ENCODE measurements around the gene UBE2L3.
"Not testable (repeated sequence)": the region's sequence is repeated elsewhere in the genome, so short reads cannot be mapped to it uniquely, and the experiment has no call there.

The UBE2L3 gene

GRCh38 chr22:21571679-21572078 lies 4.2 kb downstream of the UBE2L3 start:
- no peak for DNase-seq (ENCODE audit: low read depth)

GRCh38 chr22:21573293-21573734 lies 5.8 kb downstream of the UBE2L3 start:
- DNase-seq (ENCODE audit: low read depth) = no peak

- no peak for DNase-seq (ENCODE audit: low read depth)
Measured at GRCh38 chr22:21573750-21574494, 6.4 kb downstream of the UBE2L3 start.

GRCh38 chr22:21579474-21579851 lies 11.9 kb downstream of the UBE2L3 start:
- no peak for DNase-seq (ENCODE audit: low read depth)

- DNase-seq (ENCODE audit: low read depth) = not testable (repeated sequence)
Measured at GRCh38 chr22:21580623-21581007, 13.1 kb downstream of the UBE2L3 start.

- not testable (repeated sequence) for DNase-seq (ENCODE audit: low read depth)
Measured at GRCh38 chr22:21581009-21581713, 13.6 kb downstream of the UBE2L3 start.

- no peak for DNase-seq (ENCODE audit: low read depth)
Measured at GRCh38 chr22:21582801-21583740, 15.6 kb downstream of the UBE2L3 start.

GRCh38 chr22:21585389-21585788 lies 17.9 kb downstream of the UBE2L3 start:
- DNase-seq (ENCODE audit: low read depth) = no peak

- DNase-seq (ENCODE audit: low read depth) = peak; percentile 38
Measured at GRCh38 chr22:21587803-21588611, 20.5 kb downstream of the UBE2L3 start.

GRCh38 chr22:21589396-21589795 lies 21.9 kb downstream of the UBE2L3 start:
- DNase-seq (ENCODE audit: low read depth) = no peak

GRCh38 chr22:21590809-21591641 lies 23.5 kb downstream of the UBE2L3 start:
- DNase-seq (ENCODE audit: low read depth) = no peak

GRCh38 chr22:21591695-21592094 lies 24.2 kb downstream of the UBE2L3 start:
- no peak for DNase-seq (ENCODE audit: low read depth)

- DNase-seq (ENCODE audit: low read depth) = no peak
Measured at GRCh38 chr22:21592422-21592821, 24.9 kb downstream of the UBE2L3 start.

- no peak for DNase-seq (ENCODE audit: low read depth)
Measured at GRCh38 chr22:21593406-21594232, 26.1 kb downstream of the UBE2L3 start.

- DNase-seq (ENCODE audit: low read depth) = no peak
Measured at GRCh38 chr22:21594865-21595452, 27.4 kb downstream of the UBE2L3 start.

GRCh38 chr22:21596356-21597135 lies 29.0 kb downstream of the UBE2L3 start:
- DNase-seq (ENCODE audit: low read depth) = not testable (repeated sequence)

GRCh38 chr22:21598302-21598701 lies 30.8 kb downstream of the UBE2L3 start:
- DNase-seq (ENCODE audit: low read depth) = no peak

- no peak for DNase-seq (ENCODE audit: low read depth)
Measured at GRCh38 chr22:21599053-21599893, 31.8 kb downstream of the UBE2L3 start.
